Gastroesophageal sphincter (tissue), 3 donors: ENCODE data around the gene SLC8A2.
"Not testable (repeated sequence)": the region's sequence is repeated elsewhere in the genome, so short reads cannot be mapped to it uniquely, and the experiment has no call there.

Source experiments
- CTCF ChIP-seq, 4 experiments: fragments of 200-600 bp in 2 of 4; fragments of 450-650 bp in 2 of 4; sonication (generic) in 1 of 4; IDR thresholded peaks; one replicate each; pipeline ENCODE4 v1.5.1; 2017 to 2019; ENCODE audit warnings: antibody characterized with exemption in 4 of 4, mild to moderate bottlenecking in 2 of 4, moderate library complexity in 2 of 4
- EP300 ChIP-seq: sonication (generic); formaldehyde crosslinking; IDR thresholded peaks from one replicate; pipeline ENCODE4 v1.6.1; 2017; ENCODE audit warnings: antibody characterized with exemption, mild to moderate bottlenecking
- POLR2A ChIP-seq, 2 donors: fragments of 450-650 bp; IDR thresholded peaks; one replicate each; pipeline ENCODE4 v1.6.1; 2017; ENCODE audit warnings: antibody characterized with exemption in 2 of 2, mild to moderate bottlenecking in 2 of 2, moderate library complexity in 1 of 2

- TF ChIP-seq CTCF (IDR thresholded peaks at IDR 0.05); EP300; POLR2A (IDR thresholded peaks at IDR 0.05): not testable (repeated sequence)
Observed at GRCh38 chr19:47384533-47384932, 87.2 kb downstream of the SLC8A2 start.
